Keratinocyte (primary cell): ENCODE results near the gene AMIGO1. TPM values are rescaled to one million over a fixed set of nuclear protein-coding genes. Genes with fewer than 3 reads are reported as not detected.
"Not testable (repeated sequence)": the region's sequence is repeated elsewhere in the genome, so short reads cannot be mapped to it uniquely, and the experiment has no call there.

Experiments used
- DNase-seq: peaks from one replicate; pipeline ENCODE4 v3.0.0-alpha.2; 2011; ENCODE audit warnings: low read depth, missing footprints, low spot score
- FAIRE-seq: peaks from 2 replicates; lab custom pipeline; 2011; peaks lifted over from hg19 to GRCh38; lab: Jason Lieb, UNC
- H2AFZ ChIP-seq: 2 replicates; pipeline ENCODE4 v1.6.0; 2012; ENCODE audit warnings: low read length, control low read depth, inconsistent platforms; ENCODE audit not compliant: control insufficient read depth
- H3K27ac ChIP-seq: 2 replicates; pipeline ENCODE4 v1.5.1; 2011; ENCODE audit warnings: low read length; ENCODE audit not compliant: control insufficient read depth, insufficient read depth
- H3K27me3 ChIP-seq: 3 replicates; pipeline ENCODE4 v1.6.0; 2011; ENCODE audit warnings: low read length; ENCODE audit not compliant: control insufficient read depth, insufficient read depth; ENCODE audit errors: extremely low read depth
- H3K36me3 ChIP-seq, 2 experiments: 2 replicates in 1 of 2; 3 replicates in 1 of 2; pipeline ENCODE4 v1.5.1; 2011; ENCODE audit warnings: low read length in 2 of 2, mild to moderate bottlenecking in 1 of 2; ENCODE audit not compliant: control insufficient read depth in 2 of 2, insufficient read depth in 2 of 2; ENCODE audit errors: extremely low read depth in 1 of 2
- H3K4me1 ChIP-seq: 3 replicates; pipeline ENCODE4 v1.5.1; 2011; ENCODE audit warnings: low read length; ENCODE audit not compliant: control insufficient read depth, insufficient read depth; ENCODE audit errors: extremely low read depth
- H3K4me2 ChIP-seq: 3 replicates; pipeline ENCODE4 v1.6.0; 2011; ENCODE audit warnings: low read depth, low read length; ENCODE audit not compliant: control insufficient read depth, insufficient read depth; ENCODE audit errors: extremely low read depth
- H3K4me3 ChIP-seq, 3 experiments: fragments of 200-600 bp in 1 of 3; sonication (generic) in 1 of 3; 2 replicates in 2 of 3; 3 replicates in 1 of 3; pipeline ENCODE4 v1.5.1; 2011 to 2016; ENCODE audit warnings: low read length in 3 of 3, mild to moderate bottlenecking in 3 of 3, control low read depth in 2 of 3, inconsistent platforms in 1 of 3, low read depth in 1 of 3, mixed read lengths in 1 of 3, mixed run types in 1 of 3, moderate library complexity in 1 of 3; ENCODE audit not compliant: control insufficient read depth in 2 of 3, insufficient read depth in 2 of 3; ENCODE audit errors: extremely low read depth in 1 of 3
- H3K79me2 ChIP-seq: 2 replicates; pipeline ENCODE4 v1.6.0; 2012; ENCODE audit warnings: low read length; ENCODE audit not compliant: control insufficient read depth, insufficient read depth
- H3K9ac ChIP-seq: 3 replicates; pipeline ENCODE4 v1.6.0; 2011; ENCODE audit warnings: low read length; ENCODE audit not compliant: control insufficient read depth, insufficient read depth; ENCODE audit errors: extremely low read depth
- H3K9me1 ChIP-seq: 3 replicates; pipeline ENCODE4 v1.6.0; 2011; ENCODE audit warnings: low read length; ENCODE audit not compliant: control insufficient read depth, insufficient read depth; ENCODE audit errors: extremely low read depth
- H3K9me3 ChIP-seq: 2 replicates; pipeline ENCODE4 v1.5.1; 2012; ENCODE audit warnings: low read depth, low read length; ENCODE audit not compliant: control insufficient read depth
- H4K20me1 ChIP-seq: 3 replicates; pipeline ENCODE4 v1.6.0; 2011; ENCODE audit warnings: low read length; ENCODE audit not compliant: control insufficient read depth, insufficient read depth; ENCODE audit errors: extremely low read depth
- CTCF ChIP-seq, 3 experiments: IDR thresholded peaks in 1 of 3; conservative IDR thresholded peaks in 1 of 3; optimal IDR thresholded peaks in 1 of 3; 2 replicates in 2 of 3; 3 replicates in 1 of 3; pipeline versions ENCODE3 to v1.5.1; 2011; ENCODE audit warnings: low read length in 3 of 3, mild to moderate bottlenecking in 3 of 3, moderate library complexity in 2 of 3, control low read depth in 1 of 3, inconsistent platforms in 1 of 3; ENCODE audit not compliant: insufficient read depth in 2 of 3; ENCODE audit errors: extremely low read depth in 1 of 3
- EZH2 ChIP-seq: IDR thresholded peaks from one replicate; pipeline ENCODE4 v1.6.1; 2012; ENCODE audit warnings: inconsistent platforms, mild to moderate bottlenecking, low read length, moderate library complexity
- dilution Hi-C: fragments of 300-500 bp; cut with MboI; formaldehyde crosslinking; loops from one replicate; pipeline ENCODE4 v1.7.0; 2020; ENCODE audit warnings: low sequenced_read_pairs; ENCODE audit not compliant: extremely low pct_ligation_motif_present
- polyA plus RNA-seq, 5 experiments: library from polyadenylated mRNA; depleted of rRNA in 3 of 5; stranded (reverse) in 3 of 5; stranded (forward) in 1 of 5; unstranded in 1 of 5; fragments of >200 nt; gene quantifications; 1 replicate in 1 of 5; 2 replicates in 3 of 5; 3 replicates in 1 of 5; pipeline versions ENCODE4 v1.2.1 to v1.2.3, GENCODE V29; 2011 to 2012; ENCODE audit warnings: missing spikeins in 2 of 5, low read depth in 1 of 5, low replicate concordance in 1 of 5

Gene AMIGO1
- polyA plus RNA-seq, 1 donor (not counting 4 experiments of a cell fraction or from before 2014, with no cell fraction given): 0.26 TPM

- no peak overlapping the region for H3K9ac ChIP-seq
- DNase-seq: no peak
- no peaks in the 10 kb centered on the region for H3K9me1 ChIP-seq
- TF ChIP-seq EZH2: no peak
- TF ChIP-seq CTCF (optimal IDR thresholded peaks at IDR 0.05 in 1 of 3, IDR thresholded peaks at IDR 0.05 in 1 of 3, conservative IDR thresholded peaks at IDR 0.05 in 1 of 3; ENCODE audit: extremely low read depth in 1 of 3, insufficient read depth in 2 of 3, low read length in 3 of 3): no peak
- H3K4me3 ChIP-seq: no peak overlapping the region
- H2AFZ ChIP-seq: no peak overlapping the region
- no peaks in the 10 kb centered on the region for H3K9me3 ChIP-seq
- no peak overlapping the region for H3K4me2 ChIP-seq
- no peaks in the 10 kb centered on the region for H3K4me1 ChIP-seq
- no peak for FAIRE-seq
- dilution Hi-C loops: no loop called here
- peaks cover 2% of the 10 kb centered on the region for H4K20me1 ChIP-seq
- peaks cover 35% of the 10 kb centered on the region for H3K27me3 ChIP-seq
- no peaks in the 10 kb centered on the region for H3K36me3 ChIP-seq
- H3K27ac ChIP-seq: no peak overlapping the region
- no peaks in the 10 kb centered on the region for H3K79me2 ChIP-seq
These were observed 34.8 kb downstream of the AMIGO1 start for GRCh38 chr1:109474697-109475096.

GRCh38 chr1:109473284-109474057 is 36.1 kb downstream of the AMIGO1 start:
- dilution Hi-C loops, H3K36me3 ChIP-seq, H2AFZ ChIP-seq, H3K79me2 ChIP-seq, H3K9ac ChIP-seq, H3K4me2 ChIP-seq, H3K9me1 ChIP-seq, H3K4me1 ChIP-seq, H3K27ac ChIP-seq, H3K9me3 ChIP-seq, FAIRE-seq, DNase-seq, H4K20me1 ChIP-seq, H3K4me3 ChIP-seq: not testable (repeated sequence)
- H3K27me3 ChIP-seq: peaks cover 37% of the 10 kb centered on the region

- Histone ChIP-seq H2AFZ (no peak overlapping the region), H3K4me1 (no peaks in the 10 kb centered on the region), H3K9me1 (no peaks in the 10 kb centered on the region), H3K4me3 (no peak overlapping the region), H3K4me2 (no peak overlapping the region), H3K9me3 (no peaks in the 10 kb centered on the region), H3K27me3 (peaks cover 43% of the 10 kb centered on the region), H3K79me2 (no peaks in the 10 kb centered on the region), H3K27ac (no peak overlapping the region), H3K36me3 (no peaks in the 10 kb centered on the region), H3K9ac (no peak overlapping the region), H4K20me1 (peaks cover 2% of the 10 kb centered on the region)
- DNase-seq: no peak
- FAIRE-seq: no peak
- dilution Hi-C loops: no loop called here
- TF ChIP-seq EZH2: no peak
- TF ChIP-seq CTCF (optimal IDR thresholded peaks at IDR 0.05 in 1 of 3, IDR thresholded peaks at IDR 0.05 in 1 of 3, conservative IDR thresholded peaks at IDR 0.05 in 1 of 3; ENCODE audit: extremely low read depth in 1 of 3, insufficient read depth in 2 of 3, low read length in 3 of 3): no peak
These were observed 36.7 kb downstream of the AMIGO1 start for GRCh38 chr1:109472779-109473178.
